IPS-18c (cell line): ENCODE data around the gene SPIN4.
A peak's percentile ranks its signal among the peaks of the same experiment; 100 is the strongest.
"Not testable (repeated sequence)": the region's sequence is repeated elsewhere in the genome, so short reads cannot be mapped to it uniquely, and the experiment has no call there.

Source experiments
- H3K4me3 ChIP-seq: 2 replicates; pipeline ENCODE4 v1.7.0; 2013; ENCODE audit warnings: low read depth, mild to moderate bottlenecking, low read length, moderate library complexity; ENCODE audit not compliant: insufficient read depth
- H3K9me3 ChIP-seq: one replicate; pipeline ENCODE4 v1.6.1; 2013; ENCODE audit warnings: mild to moderate bottlenecking, low read length, moderate library complexity; ENCODE audit not compliant: control insufficient read depth, insufficient read depth

Gene SPIN4

GRCh38 chrX:63350941-63351616 is at the start of gene SPIN4:
Gene SPIN4 (minus strand): TSS chrX:63351332. CDS start chrX:63350819, 513 bp downstream.
- Histone ChIP-seq H3K4me3 (peak within 1 kb of the TSS; percentile 60), H3K9me3 (peaks cover 5% of the 10 kb centered on the region)

GRCh38 chrX:63400340-63400739 is 49.2 kb upstream of the SPIN4 start:
- Histone ChIP-seq H3K4me3 (no peak overlapping the region), H3K9me3 (peaks cover 3% of the 10 kb centered on the region)

GRCh38 chrX:63394872-63395271 is 43.7 kb upstream of the SPIN4 start:
- Histone ChIP-seq H3K9me3 (peaks cover 3% of the 10 kb centered on the region), H3K4me3 (no peak overlapping the region)

GRCh38 chrX:63393094-63393493 is 42.0 kb upstream of the SPIN4 start:
- H3K9me3 ChIP-seq, H3K4me3 ChIP-seq: not testable (repeated sequence)

GRCh38 chrX:63387411-63387810 is 36.3 kb upstream of the SPIN4 start:
- H3K9me3 ChIP-seq, result peaks cover 3% of the 10 kb centered on the region
- no peak overlapping the region for H3K4me3 ChIP-seq

GRCh38 chrX:63384263-63384662 is 33.1 kb upstream of the SPIN4 start:
- H3K9me3 ChIP-seq, H3K4me3 ChIP-seq: not testable (repeated sequence)

- not testable (repeated sequence) for H3K9me3 ChIP-seq, H3K4me3 ChIP-seq
These were observed 21.9 kb upstream of the SPIN4 start for GRCh38 chrX:63373012-63373411.

GRCh38 chrX:63367699-63368098 is 16.6 kb upstream of the SPIN4 start:
- H3K4me3 ChIP-seq, H3K9me3 ChIP-seq: not testable (repeated sequence)

- H3K9me3 ChIP-seq, result peaks cover 2% of the 10 kb centered on the region
- no peak overlapping the region for H3K4me3 ChIP-seq
These were observed 12.7 kb upstream of the SPIN4 start for GRCh38 chrX:63363788-63364187.

- Histone ChIP-seq H3K4me3 (no peak overlapping the region), H3K9me3 (peaks cover 2% of the 10 kb centered on the region)
These were observed 10.4 kb upstream of the SPIN4 start for GRCh38 chrX:63361494-63361893.

GRCh38 chrX:63354484-63354883 is 3.4 kb upstream of the SPIN4 start:
- Histone ChIP-seq H3K9me3 (peaks cover 5% of the 10 kb centered on the region), H3K4me3 (no peak overlapping the region)

GRCh38 chrX:63350465-63350877 is 661 bp downstream of the SPIN4 start:
- Histone ChIP-seq H3K4me3 (peak overlapping the region; percentile 60), H3K9me3 (peaks cover 5% of the 10 kb centered on the region)

GRCh38 chrX:63349307-63349706 is 1.8 kb downstream of the SPIN4 start:
- Histone ChIP-seq H3K4me3 (no peak overlapping the region), H3K9me3 (no peaks in the 10 kb centered on the region)

- H3K9me3 ChIP-seq, result no peaks in the 10 kb centered on the region
- H3K4me3 ChIP-seq, result no peak overlapping the region
These were observed 20.5 kb downstream of the SPIN4 start for GRCh38 chrX:63330681-63331080.

- Histone ChIP-seq H3K9me3 (peaks cover 3% of the 10 kb centered on the region), H3K4me3 (no peak overlapping the region)
These were observed 23.3 kb downstream of the SPIN4 start for GRCh38 chrX:63327788-63328187.

- no peak overlapping the region for H3K4me3 ChIP-seq
- H3K9me3 ChIP-seq, result peaks cover 4% of the 10 kb centered on the region
These were observed 51.5 kb downstream of the SPIN4 start for GRCh38 chrX:63299596-63299995.
